NCI-H1417 (cell line): ENCODE data around the gene ALDH3B2.
"Not testable (repeated sequence)": the region's sequence is repeated elsewhere in the genome, so short reads cannot be mapped to it uniquely, and the experiment has no call there.

Experiments used
- DNase-seq, 3 experiments: peaks; one replicate each; lab custom pipeline; 2025; lab: John Stamatoyannopoulos, UW

ALDH3B2 gene, protein sequence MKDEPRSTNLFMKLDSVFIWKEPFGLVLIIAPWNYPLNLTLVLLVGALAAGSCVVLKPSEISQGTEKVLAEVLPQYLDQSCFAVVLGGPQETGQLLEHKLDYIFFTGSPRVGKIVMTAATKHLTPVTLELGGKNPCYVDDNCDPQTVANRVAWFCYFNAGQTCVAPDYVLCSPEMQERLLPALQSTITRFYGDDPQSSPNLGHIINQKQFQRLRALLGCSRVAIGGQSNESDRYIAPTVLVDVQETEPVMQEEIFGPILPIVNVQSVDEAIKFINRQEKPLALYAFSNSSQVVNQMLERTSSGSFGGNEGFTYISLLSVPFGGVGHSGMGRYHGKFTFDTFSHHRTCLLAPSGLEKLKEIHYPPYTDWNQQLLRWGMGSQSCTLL

DNA sequence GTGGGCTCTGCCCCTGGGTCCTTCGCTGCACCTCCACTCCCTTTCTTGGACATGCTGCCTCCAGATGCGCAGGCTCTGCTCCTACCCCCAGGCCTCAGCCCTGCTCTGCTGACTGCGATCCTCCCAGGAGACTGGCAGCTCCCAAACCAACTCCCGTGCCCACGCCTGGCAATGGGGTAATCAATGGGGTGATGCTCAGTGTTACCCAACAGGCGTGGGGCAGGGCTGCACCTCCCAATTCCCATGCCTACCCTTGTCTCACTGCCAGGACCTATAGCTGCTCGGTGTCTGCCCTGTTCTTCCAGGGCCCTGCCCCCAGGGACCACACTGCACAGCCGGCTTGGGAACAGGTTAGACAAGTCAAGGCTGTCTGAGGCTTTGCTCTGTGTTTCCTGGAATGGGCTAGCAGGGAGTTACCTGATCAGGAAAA lies at the start of gene ALDH3B2:
ALDH3B2 (minus strand) TSS at position 182 of the 430 bp plus-strand sequence. CDS start 7,688 bp downstream, outside the sequence.
- DNase-seq: peak in 2 of 3 experiments; percentile 55 to 70

DNA sequence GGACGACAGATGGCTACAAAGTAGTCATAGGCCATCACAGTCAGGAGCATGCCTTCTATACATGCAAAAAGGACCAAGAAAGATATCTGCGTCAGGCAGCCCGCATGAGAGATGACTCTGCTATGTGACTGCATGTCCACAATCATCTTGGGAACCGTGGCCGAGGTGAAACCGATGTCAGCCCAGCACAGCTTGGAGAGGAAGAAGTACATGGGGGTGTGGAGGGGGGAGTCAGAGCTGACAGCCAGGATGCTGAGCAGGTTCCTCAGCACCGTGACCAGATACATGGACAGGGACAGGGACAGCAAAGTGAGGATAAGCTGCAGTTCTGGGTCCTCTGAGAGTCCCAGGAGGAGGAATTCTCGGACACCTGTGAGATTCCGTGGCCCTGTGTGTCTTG lies 48.6 kb upstream of the ALDH3B2 start:
- not testable (repeated sequence) for DNase-seq

DNA sequence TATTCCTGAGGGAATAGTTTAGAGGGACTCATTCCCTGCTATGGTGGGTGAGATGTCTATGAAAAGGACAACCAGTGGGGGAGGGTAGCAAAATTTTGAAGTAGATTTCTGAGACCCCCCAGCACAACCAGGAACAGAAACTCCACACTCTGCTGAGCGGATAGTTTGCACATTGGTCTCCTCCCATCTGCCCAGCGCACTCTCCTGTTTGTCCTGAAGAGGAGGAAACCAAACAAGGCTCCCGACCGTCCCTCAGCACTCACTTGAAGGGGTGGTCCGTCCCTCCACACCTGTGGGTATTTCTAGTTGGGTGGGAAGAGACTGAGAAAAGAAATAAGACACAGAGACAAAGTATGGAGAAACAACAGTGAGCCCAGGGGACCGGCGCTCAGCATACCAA lies 41.8 kb upstream of the ALDH3B2 start:
- DNase-seq: not testable (repeated sequence)

DNA sequence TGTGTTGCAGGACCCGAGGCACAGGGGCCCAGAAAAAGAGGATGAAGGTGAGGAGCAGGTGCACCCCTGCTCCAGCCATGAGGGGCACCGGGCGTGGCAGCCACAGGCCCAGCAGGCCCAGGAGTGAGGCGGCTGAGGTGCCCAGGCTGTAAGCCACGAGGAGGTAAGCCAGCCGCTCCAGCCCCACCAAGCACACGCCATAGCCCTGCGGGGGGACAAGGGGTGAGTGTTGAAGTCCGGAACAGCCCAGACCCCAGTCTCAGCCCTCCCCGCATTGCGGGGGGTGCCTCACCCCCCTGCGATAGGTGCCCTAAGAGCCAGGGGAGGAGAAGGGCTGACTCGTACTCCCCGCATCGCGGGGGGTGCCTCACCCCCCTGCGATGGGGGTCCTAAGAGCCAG lies 41.4 kb upstream of the ALDH3B2 start:
- DNase-seq: not testable (repeated sequence)

DNA sequence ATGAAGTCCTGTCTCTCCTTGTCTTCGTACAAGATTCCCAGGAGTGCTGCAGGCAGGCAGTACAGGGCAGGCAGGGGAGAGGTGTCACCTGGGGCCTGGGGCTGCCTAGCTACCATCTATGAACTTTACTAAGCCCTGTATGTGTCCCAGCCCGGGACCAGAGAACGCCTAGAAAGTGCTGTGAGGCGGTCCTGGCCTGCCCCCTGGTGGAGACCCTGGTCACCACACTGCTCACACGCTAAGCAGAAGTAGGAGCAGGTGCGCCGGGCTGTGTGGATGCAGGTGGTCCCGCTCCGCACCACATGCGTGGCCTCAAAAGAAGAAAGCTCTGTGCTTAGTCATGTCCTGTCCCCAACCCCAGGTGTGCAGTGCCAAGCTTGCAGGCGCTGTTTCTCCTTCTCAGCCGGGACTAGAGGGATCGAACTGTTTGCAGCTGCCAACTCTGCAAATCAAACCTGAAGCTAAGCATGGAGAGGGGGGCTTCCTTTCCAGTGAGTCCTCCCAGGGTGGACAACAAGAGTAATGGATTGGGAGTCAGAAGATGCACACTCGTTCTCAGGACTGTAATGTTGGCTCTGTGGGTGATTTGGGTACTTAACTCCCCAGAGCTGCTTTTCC lies 39.6 kb upstream of the ALDH3B2 start:
- not testable (repeated sequence) for DNase-seq

DNA sequence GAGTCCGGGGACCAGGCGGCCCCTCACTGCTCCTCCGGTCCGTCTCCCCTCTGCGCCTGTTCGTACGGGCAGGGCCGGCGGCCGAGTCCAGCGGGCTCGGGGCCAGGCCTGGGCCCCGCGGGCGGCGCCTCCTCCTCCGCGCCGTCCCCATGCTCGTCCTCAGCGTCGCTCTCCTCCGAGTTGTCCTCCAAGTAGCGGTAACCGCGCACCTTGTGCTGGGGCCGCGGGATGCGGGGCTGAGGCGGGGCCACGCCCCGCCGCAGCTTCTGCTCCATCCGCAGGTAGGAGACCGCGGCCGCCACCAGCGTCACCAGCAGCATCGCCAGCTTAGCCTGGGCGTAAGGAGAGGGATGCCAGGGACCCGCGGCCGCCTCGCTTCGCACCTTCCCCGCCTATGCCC lies 37.3 kb upstream of the ALDH3B2 start:
- peak in 2 of 3 experiments; percentile 20 to 25 for DNase-seq

DNA sequence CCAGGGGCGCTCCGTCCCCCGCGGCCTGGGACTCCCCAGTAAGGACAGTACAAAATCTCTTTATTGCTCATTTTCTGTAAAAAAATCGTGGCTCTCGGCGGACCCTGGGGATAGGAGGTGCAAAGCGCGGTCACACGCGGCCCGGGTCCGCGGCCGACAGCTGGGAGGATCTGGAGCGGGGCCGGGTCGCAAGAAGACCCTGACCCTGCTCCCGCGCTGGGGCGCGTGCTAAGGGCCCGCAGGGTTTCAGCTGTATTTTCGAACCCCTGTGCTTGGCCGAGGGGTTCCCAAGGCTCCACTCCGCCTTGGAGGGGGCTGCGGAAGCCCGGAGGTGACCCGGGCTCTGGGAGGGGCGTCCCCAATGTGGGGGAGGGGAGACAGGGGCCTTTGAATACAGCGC lies 36.8 kb upstream of the ALDH3B2 start:
- peak in 2 of 3 experiments; percentile 29 to 30 for DNase-seq

DNA sequence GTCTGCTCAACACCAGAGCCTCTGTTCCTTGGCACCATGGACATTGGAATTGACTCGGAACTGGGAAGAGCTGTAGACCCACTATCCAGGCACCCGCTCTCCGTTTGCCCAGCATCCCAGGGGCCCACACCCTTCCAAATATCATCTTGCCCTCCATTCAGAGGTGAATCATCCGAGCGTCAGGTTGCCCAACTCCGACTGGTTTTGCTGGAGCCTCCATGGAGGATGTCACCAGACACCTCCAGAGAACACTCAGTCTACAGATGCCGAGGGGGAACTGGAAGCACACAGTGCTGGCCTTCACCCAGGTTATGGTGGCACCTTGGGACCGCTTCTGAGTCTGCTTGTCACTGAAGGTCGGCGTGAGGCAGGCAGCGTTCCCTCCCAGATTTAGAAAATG lies 35.4 kb upstream of the ALDH3B2 start:
- DNase-seq: not testable (repeated sequence)

DNA sequence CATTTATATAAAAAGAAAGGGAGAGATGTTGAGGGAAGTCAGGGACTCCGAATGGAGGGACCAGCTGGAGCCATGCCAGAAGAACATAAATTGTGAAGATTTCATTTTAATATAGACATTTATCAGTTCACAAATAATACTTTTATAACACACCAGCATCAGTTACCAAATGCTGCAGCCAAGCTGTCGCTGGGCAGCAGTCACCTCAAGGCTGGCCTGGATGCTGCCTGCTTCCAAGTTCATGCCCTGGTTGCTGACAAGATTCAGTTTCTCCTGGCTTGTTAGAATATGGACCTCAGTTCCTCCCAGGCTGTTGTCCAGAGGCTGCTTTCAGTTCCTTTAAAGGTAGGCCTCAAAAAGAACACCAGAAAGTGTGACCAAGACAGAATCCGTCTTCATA lies 30.8 kb upstream of the ALDH3B2 start:
- no peak for DNase-seq

DNA sequence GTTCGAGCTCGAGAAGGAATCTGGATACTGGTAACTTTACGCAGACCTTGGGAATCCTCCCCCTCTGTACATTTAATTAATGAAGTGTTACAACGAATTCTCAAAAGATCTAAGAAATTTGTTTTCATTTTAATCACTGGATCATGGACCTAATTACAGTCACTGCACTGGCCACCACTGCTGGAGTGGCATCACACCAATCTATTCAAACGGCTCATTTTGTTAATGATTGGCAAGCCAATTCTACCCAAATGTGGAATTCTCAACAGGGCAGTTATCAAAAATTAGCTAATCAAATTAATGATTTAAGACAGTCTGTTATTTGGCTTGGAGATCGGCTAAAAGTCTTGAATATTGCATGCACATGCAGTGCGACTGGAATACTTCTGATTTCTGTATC lies 30.1 kb upstream of the ALDH3B2 start:
- no peak for DNase-seq

DNA sequence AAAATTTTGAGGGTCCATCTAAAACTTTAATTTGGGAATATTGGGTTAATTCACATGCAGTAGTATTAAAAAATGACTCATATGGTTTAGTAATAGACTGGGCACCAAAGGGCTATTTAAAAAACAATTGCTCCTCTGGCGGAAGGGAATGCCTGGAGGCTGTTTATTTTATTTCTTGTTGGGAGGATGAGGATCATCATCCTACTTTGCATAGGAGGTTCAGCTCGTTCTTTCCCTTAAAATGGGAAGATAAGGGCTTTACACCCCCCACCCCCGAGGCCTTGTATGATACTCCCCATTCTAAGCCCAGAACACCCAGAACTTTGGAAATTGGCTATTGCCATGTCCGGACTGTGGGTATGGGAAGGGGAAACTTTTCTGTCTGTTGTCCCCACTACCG lies 29.3 kb upstream of the ALDH3B2 start:
- peak in 1 of 3 experiments; percentile 25 for DNase-seq

DNA sequence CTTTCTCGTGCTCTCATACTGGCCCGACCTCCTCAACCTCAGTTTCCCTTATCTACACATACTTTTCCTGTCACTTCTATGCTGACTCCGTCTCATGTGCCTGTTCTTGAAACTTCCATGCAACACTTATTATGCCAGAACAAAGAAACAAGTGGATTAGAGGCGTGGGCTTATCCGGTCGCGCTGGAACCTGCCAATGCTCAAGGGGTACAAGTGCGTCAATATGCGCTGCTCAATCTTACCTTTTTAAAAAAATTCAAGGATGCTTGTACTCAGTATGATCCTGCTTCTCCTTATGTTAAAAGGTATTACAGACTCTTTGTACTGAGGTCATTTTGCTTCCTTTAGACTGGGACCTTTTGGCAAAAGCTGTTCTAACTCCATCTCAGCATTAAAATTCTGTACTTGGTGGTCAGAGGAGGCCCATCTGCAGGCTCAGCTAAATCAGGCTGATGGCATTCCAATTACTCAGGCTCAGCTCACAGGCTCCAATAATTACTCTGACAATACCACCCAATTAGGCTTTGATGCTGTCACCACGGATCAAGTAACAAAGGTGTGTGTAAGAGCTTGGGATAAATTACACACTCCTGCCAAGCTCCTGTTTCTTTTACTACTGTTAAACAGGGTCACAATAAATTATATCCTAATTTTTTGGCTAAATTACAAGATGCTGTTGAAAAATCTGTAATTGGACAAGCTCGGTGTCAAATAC lies 26.3 kb upstream of the ALDH3B2 start:
- DNase-seq: peak in 2 of 3 experiments; percentile 52 to 90

DNA sequence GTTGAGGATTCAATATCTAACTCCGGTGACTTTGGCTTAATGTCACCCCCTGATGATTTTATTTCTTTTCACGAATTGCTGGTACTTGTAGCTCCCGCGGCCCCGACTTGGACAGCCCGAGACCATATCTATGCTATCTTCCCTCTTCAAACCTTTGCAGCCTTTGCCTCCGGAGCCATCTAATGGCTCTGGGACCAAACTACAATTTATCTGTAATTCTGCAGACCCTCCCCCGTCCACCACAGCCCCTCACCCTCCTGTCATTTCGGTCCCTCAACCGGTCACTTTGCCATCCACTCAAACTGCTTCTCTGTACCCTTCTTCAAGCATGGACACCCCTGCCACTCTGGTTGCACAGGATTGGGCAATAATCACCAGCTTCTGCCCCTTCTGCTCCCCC lies 25.7 kb upstream of the ALDH3B2 start:
- DNase-seq: no peak

DNA sequence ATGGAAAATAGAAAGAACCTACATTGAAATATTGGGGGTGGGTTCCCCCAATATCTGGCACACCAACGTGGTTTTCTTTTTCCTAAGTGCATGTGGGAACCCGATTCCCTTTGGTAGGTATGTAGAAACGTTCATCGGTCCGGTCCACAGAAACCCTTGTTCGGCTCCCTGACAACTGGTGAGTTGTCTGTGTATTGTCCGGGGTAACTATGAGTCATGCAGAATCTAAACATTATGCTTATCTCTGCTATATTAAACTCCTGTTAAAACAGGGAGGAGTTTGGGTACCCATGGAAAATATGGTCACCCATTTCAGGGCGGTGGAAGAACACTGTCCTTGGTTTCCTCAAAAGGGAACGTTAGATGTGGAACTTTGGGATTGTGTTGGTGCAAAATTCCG lies 25.1 kb upstream of the ALDH3B2 start:
- no peak for DNase-seq

DNA sequence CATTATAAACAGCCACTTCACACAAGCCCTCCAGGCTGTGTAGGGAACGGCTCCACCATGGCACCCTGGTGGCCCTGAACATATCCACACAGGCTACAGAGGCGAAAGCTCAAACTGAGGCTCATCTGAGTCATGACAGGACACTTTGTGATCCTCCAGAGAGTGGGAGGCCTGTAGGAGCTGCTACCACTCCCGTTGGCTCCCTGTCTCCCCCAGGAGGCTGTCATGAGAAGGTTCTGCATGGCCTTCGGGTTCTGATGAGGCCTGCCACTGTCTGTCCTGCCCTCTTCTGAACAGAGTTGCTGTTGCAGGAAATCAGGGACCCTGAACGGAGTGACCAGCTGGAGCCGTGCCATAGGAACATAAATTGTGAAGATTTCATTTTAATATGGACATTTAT lies 23.8 kb upstream of the ALDH3B2 start:
- DNase-seq: no peak

DNA sequence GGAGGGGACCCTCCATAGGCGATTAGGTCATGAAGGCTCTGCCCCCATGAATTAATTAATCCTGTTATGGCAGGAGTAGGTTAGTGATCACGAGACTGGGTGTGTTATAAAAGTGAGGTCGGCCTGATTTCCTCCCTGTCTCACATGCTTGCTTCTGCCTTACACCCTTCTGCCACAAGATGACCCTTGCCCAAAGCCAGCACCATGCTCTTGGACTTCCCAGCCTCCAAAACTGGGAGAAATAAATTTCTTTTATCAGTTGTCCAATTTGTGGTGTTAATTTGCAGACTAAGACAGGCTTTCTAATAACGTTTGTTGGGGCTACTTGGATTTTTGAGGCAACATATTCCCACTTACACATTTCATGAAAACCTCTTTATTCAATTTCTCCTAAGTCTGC lies 23.4 kb upstream of the ALDH3B2 start:
- DNase-seq: no peak

DNA sequence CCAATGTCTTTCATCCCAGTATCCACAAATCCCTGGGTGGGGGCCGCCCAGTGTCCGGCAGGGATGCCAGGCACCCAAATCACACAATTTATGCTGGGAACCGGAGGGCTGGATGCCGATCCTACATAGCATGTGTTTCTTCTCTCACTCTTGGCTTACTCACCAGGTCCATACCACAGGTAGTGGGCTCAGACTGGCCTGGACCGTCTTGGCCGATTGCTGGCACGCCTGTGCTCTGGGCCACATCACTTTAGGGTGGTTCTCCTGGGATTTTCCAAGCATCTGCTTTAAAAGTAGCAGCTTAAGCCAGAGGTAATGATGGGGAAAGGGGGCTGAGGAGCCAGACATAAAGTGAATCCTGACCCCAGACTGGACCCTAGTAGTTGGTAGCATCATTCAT lies 22.6 kb upstream of the ALDH3B2 start:
- no peak for DNase-seq

DNA sequence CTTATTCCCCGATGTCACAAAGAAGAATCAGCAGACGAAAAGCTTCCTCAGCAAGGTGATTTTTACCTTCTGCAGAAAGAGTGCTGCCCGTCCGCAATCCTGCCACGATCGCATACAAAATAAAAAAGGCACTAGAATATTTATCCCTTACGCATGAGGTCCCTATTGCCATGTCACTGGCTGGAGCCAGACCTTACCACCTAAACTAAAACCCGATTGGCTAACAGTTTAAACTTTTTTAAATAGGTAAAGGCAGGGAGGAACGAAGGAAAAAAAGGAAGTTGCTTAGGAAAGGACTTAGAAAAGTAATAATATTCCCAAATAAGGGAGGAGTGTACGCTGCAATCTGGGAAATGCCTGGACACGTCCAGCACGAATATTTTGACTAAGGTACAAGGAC lies 21.2 kb upstream of the ALDH3B2 start:
- DNase-seq: no peak

DNA sequence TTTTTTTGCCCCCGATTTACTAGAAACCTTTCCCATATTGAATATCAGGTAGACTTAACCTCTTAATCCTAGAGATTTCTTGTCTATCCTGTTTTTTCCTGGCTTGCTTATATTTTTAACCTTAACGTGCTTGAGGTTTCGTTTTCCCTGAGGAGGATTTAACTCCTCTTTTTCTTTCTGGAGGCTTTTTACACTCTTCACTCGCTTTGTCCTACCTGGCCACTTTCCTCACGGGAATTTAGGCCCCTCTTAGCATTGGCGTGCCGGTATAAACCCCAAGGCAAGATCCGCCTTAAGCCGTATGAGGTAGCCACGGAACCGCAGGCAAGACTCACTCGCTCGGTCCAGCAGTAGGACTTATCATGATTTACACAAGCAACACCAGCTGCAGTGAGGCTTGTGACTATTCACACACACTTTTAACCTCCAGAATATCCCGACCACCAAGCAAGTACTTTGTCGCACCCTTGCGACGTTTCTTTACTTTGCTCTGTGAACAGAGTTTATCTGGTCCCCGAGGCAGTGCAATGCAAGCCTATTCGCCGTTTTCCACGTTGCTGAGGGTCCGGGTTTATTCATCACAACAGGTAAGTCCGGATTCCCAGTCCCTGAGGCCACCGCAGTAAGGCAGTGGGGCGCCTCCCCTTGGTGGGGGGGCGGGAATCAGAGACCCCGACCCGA lies 20.6 kb upstream of the ALDH3B2 start:
- DNase-seq: no peak

DNA sequence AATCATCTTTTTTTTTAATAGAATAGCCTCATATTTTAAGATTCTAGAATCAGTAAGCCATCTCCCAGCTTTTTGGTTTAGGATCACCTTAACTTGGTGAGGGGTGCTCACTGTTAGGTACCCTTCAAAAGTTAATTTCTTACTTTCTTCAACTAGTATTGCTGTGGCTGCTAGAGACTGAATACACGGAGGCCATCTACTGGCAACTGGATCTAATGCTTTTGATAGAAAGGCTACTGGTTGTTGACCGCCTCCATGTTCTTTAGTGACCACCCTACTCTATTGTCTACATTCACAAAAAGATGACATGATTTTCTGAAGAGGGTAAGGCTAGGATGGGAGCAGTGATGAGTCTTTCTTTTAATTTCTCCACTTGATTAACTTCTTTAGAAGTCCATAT lies 16.7 kb upstream of the ALDH3B2 start:
- peak in 1 of 3 experiments; percentile 38 for DNase-seq

DNA sequence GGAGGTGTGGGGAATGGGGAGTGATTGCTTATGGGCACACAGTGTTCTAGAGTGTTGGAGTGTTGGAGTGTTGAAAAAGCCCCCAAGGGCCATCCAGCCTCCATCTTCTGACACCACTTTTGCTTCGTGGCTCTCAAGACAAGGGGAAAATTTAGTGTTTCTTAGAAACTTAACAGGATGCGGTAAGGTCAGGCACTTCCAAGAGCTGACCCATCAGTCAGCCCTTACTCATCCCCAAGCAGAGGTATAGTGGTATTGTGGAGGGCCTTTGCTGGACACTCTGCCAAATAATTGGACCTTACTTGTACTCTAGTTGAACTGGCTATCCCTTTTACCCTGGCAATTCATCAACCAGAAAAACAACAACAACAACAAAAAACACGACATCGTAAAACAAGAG lies 14.8 kb upstream of the ALDH3B2 start:
- no peak for DNase-seq

DNA sequence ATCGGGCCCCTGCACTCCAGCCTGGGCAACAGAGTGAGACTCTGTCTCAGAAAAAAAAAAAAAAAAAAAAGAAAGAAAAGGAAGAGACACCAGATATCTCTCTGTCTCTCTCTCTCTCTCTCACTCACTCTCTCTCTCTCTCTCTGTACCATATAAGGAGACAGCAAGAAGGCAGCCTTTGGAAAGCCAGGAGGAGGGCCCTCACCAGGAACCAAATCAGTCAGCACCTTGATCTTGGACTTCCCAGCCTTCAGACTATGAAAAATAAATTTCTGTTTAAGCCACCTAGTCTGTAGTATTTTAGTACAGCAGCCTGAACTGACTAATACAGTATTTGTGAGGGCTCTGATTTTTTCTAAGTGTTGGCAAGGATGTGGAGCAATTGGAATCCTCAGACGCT lies 13.6 kb upstream of the ALDH3B2 start:
- DNase-seq: no peak
